ENCODE data around the gene NXNL2.

GRCh38 chr9:88529496-88529895, 5.5 kb upstream of the NXNL2 start:
- TF ChIP-seq CTCF (IDR thresholded peaks at IDR 0.05) (no peak), POLR2AphosphoS5 (IDR thresholded peaks at IDR 0.05) (no peak)

Data from breast epithelium (tissue), 3 donors.